DOHH2 (cell line): Measurements from ENCODE around the gene CNKSR3.

ENCODE experiments used
- CTCF ChIP-seq: fragments of 200-600 bp; sonication (generic); IDR thresholded peaks from one replicate; pipeline ENCODE4 v1.5.1; 2014; ENCODE audit warnings: antibody characterized with exemption, mild to moderate bottlenecking, low read depth, low read length; ENCODE audit not compliant: poor library complexity, severe bottlenecking
- EZH2phosphoT487 ChIP-seq: fragments of 200-600 bp; sonication (generic); IDR thresholded peaks from 2 replicates; pipeline ENCODE4 v1.6.1; 2017; ENCODE audit warnings: borderline replicate concordance, mild to moderate bottlenecking, antibody characterized with exemption, low read length, moderate library complexity, mixed read lengths

- no peak for TF ChIP-seq CTCF
- no peak for TF ChIP-seq EZH2phosphoT487
Measured at GRCh38 chr6:154481521-154482013, 28.9 kb downstream of the CNKSR3 start.
